HG03520 (cell line): ENCODE results near the gene MYO3A.

ENCODE experiments used
- ATAC-seq: cut with Tn5 transposase; IDR thresholded peaks from one replicate; pipeline ENCODE4 v1.9.1; 2021; ENCODE audit warnings: mild to moderate bottlenecking, moderate library complexity; ENCODE audit not compliant: unreplicated experiment

The MYO3A gene

GRCh38 chr10:26251925-26252324, 317.9 kb downstream of the MYO3A start:
- no peak for ATAC-seq

- ATAC-seq = no peak
Measured at GRCh38 chr10:26254616-26255015, 320.6 kb downstream of the MYO3A start.

- no peak for ATAC-seq
Measured at GRCh38 chr10:26259341-26259740, 325.3 kb downstream of the MYO3A start.
